DMS114 treated with DMSO at 0.1 percent for 48 hours (cell line): ENCODE results near the gene TBL1XR1.
"Not testable (repeated sequence)": the region's sequence is repeated elsewhere in the genome, so short reads cannot be mapped to it uniquely, and the experiment has no call there.

Source experiments
- DNase-seq: peaks from one replicate; lab custom pipeline; 2025; ENCODE audit not compliant: unreplicated experiment; lab: John Stamatoyannopoulos, UW

Gene TBL1XR1

GRCh38 chr3:177144922-177145321, 52.4 kb downstream of the TBL1XR1 start:
- DNase-seq, result no peak

DNA sequence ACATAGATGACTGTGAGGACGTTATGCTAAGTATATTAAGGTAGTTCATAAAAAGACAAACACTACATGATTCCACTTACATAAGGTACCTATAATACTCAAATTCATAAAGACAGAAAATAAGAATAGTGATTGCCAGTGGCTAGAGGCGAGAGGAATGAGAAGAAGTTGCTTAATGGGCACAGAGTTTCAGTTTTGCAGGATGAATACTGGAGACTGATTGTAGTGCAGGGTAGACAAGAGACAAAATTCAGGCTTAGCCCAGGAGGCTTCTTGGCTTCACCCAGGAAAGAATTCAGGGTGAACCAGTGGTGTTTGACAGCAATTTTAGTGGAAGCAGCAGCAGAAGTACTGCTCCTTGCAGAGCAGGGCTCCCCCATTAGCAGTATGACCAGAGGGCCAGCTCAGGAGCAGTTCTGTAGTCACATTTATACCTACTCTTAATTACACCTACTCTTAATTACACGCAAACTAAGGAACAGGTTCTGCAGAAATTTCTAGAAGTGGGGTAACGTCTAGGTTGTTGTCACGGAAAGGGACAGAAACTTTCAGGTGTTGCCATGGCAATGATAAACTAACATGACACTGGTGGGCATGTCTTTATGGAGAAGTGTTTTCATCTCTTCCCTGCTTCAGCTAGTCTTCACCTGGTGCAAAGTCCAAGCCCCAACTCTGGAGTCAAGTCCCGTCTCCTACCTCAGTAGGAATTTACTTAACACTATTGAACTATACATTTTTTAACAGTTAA, 55.2 kb downstream of the TBL1XR1 start:
- no peak for DNase-seq

DNA sequence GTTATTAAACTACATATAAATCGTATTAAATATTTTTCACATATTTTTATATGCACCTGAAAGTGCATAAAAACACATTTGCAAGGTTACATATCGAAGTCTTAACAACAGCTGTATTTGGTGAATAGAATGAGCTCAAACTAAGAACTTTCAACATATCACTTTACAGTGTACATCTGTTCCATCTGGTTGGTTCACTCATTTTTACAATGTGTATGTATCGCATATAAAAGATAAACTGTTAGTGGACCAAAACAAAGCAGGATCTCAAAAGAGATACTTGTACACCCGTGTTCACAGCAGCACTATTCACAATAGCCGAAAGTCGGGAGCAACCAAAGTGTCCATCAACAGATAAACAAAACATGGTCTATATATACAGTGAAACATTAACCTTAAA, 55.8 kb downstream of the TBL1XR1 start:
- DNase-seq, result no peak

DNA sequence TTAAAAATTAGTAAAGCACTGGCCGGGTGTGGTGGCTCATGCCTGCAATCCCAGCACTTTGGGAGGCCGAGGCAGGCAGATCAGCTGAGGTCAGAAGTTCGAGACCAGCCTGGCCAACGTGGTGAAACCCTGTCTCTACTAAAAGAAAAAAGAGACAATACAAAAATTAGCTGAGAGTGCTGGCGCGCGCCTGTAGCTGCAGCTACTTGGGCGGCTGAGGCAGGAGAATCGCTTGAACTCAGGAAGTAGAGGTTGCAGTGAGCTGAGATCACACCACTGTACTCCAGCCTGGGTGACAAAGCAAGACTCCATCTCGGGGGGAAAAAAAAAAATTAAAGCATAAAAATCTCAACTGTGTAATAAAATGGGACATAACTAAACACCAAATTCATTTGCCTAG, 58.1 kb downstream of the TBL1XR1 start:
- not testable (repeated sequence) for DNase-seq

- DNase-seq, result no peak
Observed at GRCh38 chr3:177137774-177138705, 59.2 kb downstream of the TBL1XR1 start.

GRCh38 chr3:177136741-177137140, 60.5 kb downstream of the TBL1XR1 start:
- no peak for DNase-seq

DNA sequence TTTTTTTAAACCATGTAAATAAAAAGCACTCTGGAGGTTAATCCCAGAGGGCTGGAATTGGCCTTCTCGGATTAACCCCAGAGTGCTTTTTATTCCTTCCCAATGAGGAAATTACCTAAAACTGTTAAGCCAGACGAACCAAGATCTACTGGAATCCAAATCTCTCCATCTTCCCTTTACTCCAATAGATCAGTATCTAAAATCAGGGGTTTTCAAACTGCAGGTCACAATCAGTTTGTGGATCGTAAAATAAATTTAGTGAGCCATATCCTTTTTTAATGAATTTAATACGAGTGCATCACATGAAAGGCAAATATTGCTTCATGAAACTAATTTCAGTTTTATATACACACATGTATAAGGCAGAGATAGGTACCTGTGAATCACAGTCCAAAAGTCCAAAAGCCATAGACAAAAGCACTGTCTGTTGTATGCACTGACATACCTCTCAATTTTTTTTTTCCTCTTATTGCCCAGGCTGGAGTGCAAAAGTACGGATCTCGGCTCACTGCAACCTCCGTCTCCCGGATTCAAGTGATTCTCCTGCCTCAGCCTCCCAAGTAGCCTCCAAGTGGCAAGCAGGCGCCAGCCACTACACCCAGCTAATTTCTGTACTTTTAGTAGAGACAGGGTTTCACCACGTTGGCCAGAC, 61.3 kb downstream of the TBL1XR1 start:
- no peak for DNase-seq

GRCh38 chr3:177134816-177135210, 62.5 kb downstream of the TBL1XR1 start:
- DNase-seq, result no peak

- no peak for DNase-seq
Observed at GRCh38 chr3:177133860-177134815, 63.1 kb downstream of the TBL1XR1 start.

DNA sequence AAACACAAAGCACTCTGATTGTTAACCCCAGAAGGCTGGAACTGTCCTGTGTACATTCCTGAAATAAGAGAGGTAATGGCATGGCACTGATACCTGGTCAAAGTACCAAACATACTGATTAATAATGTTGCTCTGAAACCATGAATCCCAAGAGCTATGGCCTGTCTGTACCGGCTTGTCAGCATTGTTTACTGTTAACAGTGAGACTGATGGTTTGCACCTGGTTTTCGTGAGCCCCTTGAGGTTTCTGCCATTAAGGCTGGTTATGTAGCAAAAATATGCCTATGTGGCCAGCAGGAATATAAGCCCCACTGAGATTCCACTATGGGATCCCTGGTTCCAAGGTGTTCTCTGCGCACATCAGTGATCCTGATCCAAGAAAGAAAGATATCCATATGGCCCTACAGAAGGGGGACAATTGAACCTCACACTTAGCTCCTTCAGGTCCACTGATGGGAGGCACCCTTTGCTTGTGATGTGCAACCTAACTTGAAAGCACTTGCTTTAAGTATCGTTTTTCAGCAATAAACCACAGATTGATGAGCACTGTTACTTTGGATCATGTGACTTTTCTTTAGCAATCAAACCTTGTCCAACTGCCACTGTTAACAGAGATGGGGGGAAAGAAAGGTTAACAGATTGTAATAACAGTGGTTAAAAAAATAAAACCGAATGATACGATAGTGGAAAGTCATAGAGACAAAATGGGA, 65.2 kb downstream of the TBL1XR1 start:
- no peak for DNase-seq

DNA sequence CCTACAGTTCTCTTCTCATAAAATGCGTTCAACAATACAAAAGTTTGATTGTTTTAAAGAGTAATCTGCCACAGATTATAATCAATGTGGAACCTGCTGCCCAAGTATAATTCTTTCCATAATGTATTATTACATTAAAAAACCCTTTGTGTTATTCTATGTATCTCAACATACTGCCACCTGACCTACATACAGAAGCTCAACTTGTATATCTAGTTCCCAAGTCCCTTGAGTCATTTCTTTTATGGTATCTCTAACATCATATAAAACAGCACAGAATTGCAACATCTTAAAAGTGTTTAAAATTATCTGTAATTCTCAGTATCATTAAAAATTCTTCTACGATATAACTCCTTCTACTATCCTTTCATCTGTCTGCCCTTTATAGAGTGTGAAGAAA, 70.3 kb downstream of the TBL1XR1 start:
- no peak for DNase-seq

- DNase-seq, result no peak
Observed at GRCh38 chr3:177126015-177126773, 71.1 kb downstream of the TBL1XR1 start.

DNA sequence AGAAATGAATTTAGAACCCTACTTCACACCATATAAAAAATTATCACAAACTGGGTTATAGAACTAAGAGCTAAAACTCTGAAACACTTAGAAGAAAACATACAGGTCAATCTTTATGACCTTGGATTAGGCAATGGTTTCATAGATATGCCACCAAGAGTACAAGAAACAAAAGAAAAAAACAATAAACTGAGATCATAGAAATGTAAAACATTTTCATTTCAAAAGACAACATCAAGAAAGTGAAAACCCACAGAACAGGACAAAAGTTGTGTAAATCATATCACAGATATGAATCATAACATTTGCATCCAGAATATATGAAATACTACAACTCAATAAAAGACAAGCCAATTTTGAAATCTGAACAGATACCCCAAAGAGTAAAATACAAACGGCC, 72.4 kb downstream of the TBL1XR1 start:
- DNase-seq, result no peak

- DNase-seq, result no peak
Observed at GRCh38 chr3:177123822-177124221, 73.5 kb downstream of the TBL1XR1 start.

DNA sequence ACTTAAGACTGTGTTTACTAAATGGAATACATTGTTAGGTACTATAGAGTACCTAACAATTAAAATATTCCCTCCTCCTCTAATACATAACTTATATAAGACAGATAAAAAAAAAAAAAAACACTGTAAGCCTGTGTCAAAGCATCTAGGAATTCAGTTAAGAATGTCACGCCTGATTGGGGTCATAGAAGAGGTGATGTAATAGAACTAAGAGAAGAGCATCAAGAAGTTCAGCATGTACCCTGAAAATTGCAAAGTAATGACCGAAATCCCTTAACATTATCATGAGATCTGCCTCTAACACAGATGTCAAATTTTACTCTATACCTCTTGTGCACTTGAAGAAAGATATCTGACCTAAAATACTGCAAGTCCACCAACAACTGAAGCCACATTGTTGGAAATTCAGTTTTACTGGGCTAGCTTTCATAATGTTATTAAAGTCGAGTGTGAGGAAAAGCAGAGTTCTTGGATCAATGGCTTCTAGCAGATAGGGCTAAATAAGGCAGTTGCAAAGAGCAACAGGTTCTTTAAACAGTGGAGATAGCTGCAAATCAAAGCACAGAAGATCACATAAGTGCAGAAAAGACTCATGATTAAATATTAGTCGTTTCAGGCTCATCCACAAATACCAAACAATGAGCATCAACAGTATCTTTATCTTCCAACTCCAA, 75.0 kb downstream of the TBL1XR1 start:
- DNase-seq, result no peak

DNA sequence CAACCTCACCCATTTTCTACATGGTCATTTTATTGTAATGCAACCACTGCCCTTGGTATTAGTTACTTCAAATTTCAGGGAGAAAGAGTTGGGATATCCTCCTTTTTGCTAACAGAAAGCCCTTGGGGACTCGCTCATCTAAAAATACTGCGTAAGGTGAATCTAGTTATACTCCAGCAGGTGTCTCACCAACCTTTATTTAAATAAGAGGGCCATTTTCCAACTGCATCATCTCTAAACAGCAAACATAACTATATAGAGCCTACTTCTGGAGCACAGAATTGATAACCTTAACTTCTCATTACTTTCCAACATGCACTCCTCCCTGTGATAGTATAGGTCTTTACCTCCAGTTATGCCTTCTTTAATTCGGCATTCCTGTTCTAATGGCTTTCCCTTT, 77.5 kb downstream of the TBL1XR1 start:
- DNase-seq, result no peak

DNA sequence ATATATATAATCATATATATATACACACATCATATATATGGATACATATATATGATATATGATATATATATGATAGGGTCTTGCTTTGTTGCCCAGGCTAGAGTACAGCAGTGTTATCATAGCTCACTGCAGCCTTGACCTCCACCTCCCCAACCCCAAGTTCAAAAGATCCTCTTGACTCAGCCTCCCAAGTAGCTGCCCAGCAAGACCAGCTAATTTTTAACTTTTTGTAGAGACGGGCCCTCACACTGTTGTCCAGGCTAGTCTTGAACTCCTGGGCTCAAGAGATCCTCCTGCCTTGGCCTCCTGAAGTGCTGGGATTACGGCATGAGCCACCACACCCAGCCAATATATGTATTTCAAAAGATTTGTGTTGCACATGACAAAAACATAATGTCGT, 83.0 kb downstream of the TBL1XR1 start:
- no peak for DNase-seq

DNA sequence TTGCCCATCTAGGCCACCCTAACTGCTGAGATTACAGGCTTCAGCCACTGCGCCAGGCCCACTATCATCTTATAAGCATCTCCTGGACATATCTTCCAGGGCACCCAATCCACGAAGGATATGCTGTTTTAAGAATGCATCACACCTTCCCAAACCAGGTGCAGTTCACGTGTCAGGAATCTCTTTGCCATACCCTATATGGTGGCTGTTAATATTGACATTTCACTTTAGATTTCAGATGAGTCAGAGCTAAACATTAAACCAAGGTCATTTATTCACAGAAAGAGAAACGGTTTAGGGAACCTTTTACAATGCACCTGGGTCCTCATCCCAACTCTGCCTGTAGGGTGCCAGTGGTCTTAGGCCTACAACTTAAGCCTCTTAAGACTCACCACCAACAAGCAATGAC, 85.7 kb downstream of the TBL1XR1 start:
- no peak for DNase-seq

GRCh38 chr3:177110895-177111294, 86.4 kb downstream of the TBL1XR1 start:
- DNase-seq, result no peak
